Gastrocnemius medialis (tissue), 4 donors: ENCODE measurements around the gene GRIFIN. TPM values are rescaled to one million over a fixed set of nuclear protein-coding genes. Genes with fewer than 3 reads are reported as not detected.

ENCODE experiments used
- ATAC-seq, 2 donors: fragments of 150-250 bp; one replicate each; pipeline ENCODE4 v1.9.1; 2016
- DNase-seq, 2 donors: peaks; one replicate each; pipeline ENCODE4 v3.0.0-alpha.2; 2019
- H3K27ac ChIP-seq, 4 donors: fragments of 200-600 bp; sonication (generic); 1 replicate in 1 of 4; 2 replicates in 3 of 4; pipeline ENCODE4 v1.5.1; 2016 to 2018; ENCODE audit warnings: mild to moderate bottlenecking in 2 of 4, moderate library complexity in 1 of 4
- H3K27me3 ChIP-seq, 3 donors: fragments of 200-600 bp; sonication (generic) in 2 of 3; 1 replicate in 1 of 3; 2 replicates in 2 of 3; pipeline versions ENCODE4 v1.5.1 to v1.6.0; 2016 to 2019; ENCODE audit warnings: mild to moderate bottlenecking in 1 of 3, moderate library complexity in 1 of 3
- H3K36me3 ChIP-seq, 2 donors: fragments of 200-600 bp; sonication (generic) in 1 of 2; one replicate each; pipeline ENCODE4 v1.5.1; 2017 to 2018
- H3K4me1 ChIP-seq, 2 donors: fragments of 200-600 bp; sonication (generic) in 1 of 2; one replicate each; pipeline ENCODE4 v1.5.1; 2016 to 2017; ENCODE audit warnings: mild to moderate bottlenecking in 2 of 2
- H3K4me3 ChIP-seq, 4 donors: fragments of 200-600 bp; sonication (generic) in 3 of 4; 1 replicate in 1 of 4; 2 replicates in 3 of 4; pipeline ENCODE4 v1.5.1; 2016 to 2019; ENCODE audit warnings: mild to moderate bottlenecking in 2 of 4
- H3K9me3 ChIP-seq, 3 donors: fragments of 200-600 bp; sonication (generic) in 2 of 3; 1 replicate in 1 of 3; 2 replicates in 2 of 3; pipeline ENCODE4 v1.5.1; 2016 to 2019
- POLR2A ChIP-seq, 2 donors: fragments of 450-650 bp; IDR thresholded peaks; one replicate each; pipeline ENCODE4 v1.6.1; 2017; ENCODE audit warnings: antibody characterized with exemption in 2 of 2, mild to moderate bottlenecking in 2 of 2, moderate library complexity in 2 of 2
- in situ Hi-C, 4 donors: fragments of 200-750 bp; cut with MboI; loops; one replicate each; pipeline versions ENCODE4 v1.15.0 to v1.8.0; 2017; ENCODE audit warnings: low sequenced_read_pairs in 4 of 4
- intact Hi-C: fragments of 100-400 bp; cut with DNase I; formaldehyde crosslinking; loops from one replicate; pipeline ENCODE4 v1.15.1; 2023; ENCODE audit warnings: low total_unique reads
- total RNA-seq, 4 donors: library from RNA; depleted of rRNA; stranded (reverse); fragments of >200 nt; gene quantifications; one replicate each; pipeline versions ENCODE4 v1.1.0 to v1.2.3, GENCODE V29; 2016
- TF ChIP-seq, protein P1 (sequence below), 5 experiments: fragments of 450-650 bp in 3 of 5; fragments of 200-600 bp in 2 of 5; sonication (generic) in 2 of 5; IDR thresholded peaks in 4 of 5; conservative IDR thresholded peaks in 1 of 5; 1 replicate in 4 of 5; 2 replicates in 1 of 5; pipeline ENCODE4 v1.5.1; 2016 to 2019; ENCODE audit warnings: antibody characterized with exemption in 5 of 5, mild to moderate bottlenecking in 3 of 5, moderate library complexity in 3 of 5

GRIFIN gene
- total RNA-seq, 4 donors from 2014 or later, result not detected

DNA sequence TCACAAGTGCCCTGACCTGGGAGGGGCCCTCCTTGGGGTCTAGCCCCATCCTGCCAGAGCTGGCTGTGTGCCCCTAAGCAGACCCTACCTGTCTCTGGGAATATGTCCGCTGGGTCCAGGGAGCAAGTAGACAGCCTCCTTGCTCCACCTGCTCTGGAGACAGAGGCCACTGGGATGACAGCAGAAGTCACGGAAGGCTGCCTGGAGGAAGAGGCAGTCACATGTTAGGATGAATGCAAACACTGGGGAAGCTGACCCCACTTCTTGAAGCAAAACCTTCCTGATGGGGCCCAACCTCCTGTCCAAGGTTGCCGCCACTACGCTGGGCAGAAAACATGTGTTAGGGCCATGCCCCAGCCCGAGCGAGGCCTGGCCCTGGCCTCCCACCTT lies 31.7 kb upstream of the GRIFIN start:
- no peaks in the 10 kb centered on the region for H3K36me3 ChIP-seq
- intact Hi-C loops, result no loop called here
- H3K4me3 ChIP-seq, result peak overlapping the region in 3 of 4 donors; percentile 1 to 37 (median 13)
- H3K4me1 ChIP-seq, result peaks cover 20 to 25% of the 10 kb centered on the region in 2 donors
- peak overlapping the region in 2 of 4 donors; percentile 41 to 57 for H3K27ac ChIP-seq
- DNase-seq (no peak), ATAC-seq (no peak)
- in situ Hi-C loops, result no loop called here
- H3K9me3 ChIP-seq, result no peaks in the 10 kb centered on the region
- no peak for TF ChIP-seq POLR2A (IDR thresholded peaks at IDR 0.05)
- TF ChIP-seq, protein P1, sequence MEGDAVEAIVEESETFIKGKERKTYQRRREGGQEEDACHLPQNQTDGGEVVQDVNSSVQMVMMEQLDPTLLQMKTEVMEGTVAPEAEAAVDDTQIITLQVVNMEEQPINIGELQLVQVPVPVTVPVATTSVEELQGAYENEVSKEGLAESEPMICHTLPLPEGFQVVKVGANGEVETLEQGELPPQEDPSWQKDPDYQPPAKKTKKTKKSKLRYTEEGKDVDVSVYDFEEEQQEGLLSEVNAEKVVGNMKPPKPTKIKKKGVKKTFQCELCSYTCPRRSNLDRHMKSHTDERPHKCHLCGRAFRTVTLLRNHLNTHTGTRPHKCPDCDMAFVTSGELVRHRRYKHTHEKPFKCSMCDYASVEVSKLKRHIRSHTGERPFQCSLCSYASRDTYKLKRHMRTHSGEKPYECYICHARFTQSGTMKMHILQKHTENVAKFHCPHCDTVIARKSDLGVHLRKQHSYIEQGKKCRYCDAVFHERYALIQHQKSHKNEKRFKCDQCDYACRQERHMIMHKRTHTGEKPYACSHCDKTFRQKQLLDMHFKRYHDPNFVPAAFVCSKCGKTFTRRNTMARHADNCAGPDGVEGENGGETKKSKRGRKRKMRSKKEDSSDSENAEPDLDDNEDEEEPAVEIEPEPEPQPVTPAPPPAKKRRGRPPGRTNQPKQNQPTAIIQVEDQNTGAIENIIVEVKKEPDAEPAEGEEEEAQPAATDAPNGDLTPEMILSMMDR (IDR thresholded peaks at IDR 0.05 in 4 of 5, conservative IDR thresholded peaks at IDR 0.05 in 1 of 5), result no peak
- no peaks in the 10 kb centered on the region for H3K27me3 ChIP-seq

DNA sequence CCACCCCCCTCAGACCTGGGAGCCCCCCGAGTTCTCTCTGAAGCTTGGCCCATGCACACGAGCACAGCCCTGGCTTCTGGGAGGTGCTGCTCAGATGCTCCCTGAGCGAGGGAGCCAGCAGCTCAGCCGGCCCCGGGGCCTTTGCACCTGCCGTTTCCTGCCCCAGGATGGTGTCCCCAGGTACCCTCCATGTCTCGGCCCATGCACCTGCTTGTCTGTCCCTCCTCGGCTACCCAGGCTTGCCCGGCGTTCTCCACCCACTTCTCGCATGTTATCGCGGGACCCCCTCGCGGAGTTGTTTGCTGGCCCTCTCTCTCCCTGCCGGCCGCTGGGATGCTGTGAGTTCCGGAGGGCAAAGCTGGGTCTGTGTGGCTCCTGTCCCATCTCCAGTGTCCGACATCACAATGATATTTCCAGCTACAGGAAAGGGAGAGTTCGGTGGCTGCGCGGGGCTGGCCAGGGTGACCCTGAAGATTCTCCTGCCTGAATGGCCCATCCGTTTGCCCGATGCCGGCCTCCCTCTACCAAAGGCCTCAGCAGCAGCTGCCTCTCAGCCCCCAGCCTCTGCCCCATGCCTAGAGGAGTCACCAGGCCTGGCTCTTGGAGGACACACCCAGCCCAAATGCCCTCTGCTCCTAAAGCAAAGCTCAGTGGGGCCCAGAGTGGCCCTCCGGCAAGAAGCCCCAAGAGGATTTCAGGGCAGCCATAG lies 31.2 kb upstream of the GRIFIN start:
- no peak overlapping the region for H3K27ac ChIP-seq
- H3K4me1 ChIP-seq, result peaks cover 20 to 25% of the 10 kb centered on the region in 2 donors
- TF ChIP-seq, protein P1 (IDR thresholded peaks at IDR 0.05 in 4 of 5, conservative IDR thresholded peaks at IDR 0.05 in 1 of 5), result no peak
- TF ChIP-seq POLR2A (IDR thresholded peaks at IDR 0.05), result no peak
- H3K36me3 ChIP-seq, result no peaks in the 10 kb centered on the region
- no peaks in the 10 kb centered on the region for H3K9me3 ChIP-seq
- ATAC-seq (no peak), DNase-seq (no peak)
- H3K27me3 ChIP-seq, result peaks cover 0 to 2% (median 0%) of the 10 kb centered on the region in 3 donors
- no peak overlapping the region for H3K4me3 ChIP-seq
- in situ Hi-C loops (no loop called here), intact Hi-C loops (no loop called here)

DNA sequence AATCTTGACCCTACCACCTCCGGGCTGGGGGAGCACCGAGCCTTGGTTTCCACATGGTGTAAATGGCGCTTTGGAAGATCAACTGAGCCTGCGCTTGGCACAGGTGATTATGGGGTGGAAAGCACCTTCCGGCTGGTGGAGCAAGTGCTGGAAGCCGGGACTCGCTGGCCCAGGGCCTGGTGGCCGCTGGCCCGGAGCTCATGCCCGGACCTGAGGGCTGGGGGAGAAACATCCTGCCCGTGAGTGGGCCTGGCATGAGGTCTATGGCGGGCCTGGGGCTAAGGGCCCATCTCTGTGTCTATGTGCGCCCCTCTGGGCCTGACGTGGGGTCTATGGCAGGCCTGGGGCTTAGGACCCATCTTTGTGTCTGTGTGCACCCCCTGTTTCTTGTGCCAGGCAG lies 29.2 kb upstream of the GRIFIN start:
- Histone ChIP-seq H3K36me3 (no peaks in the 10 kb centered on the region), H3K4me1 (peaks cover 20 to 25% of the 10 kb centered on the region in 2 donors), H3K9me3 (no peaks in the 10 kb centered on the region), H3K27me3 (peaks cover 0 to 3% (median 0%) of the 10 kb centered on the region in 3 donors), H3K27ac (no peak overlapping the region), H3K4me3 (no peak overlapping the region)
- no peak for ATAC-seq
- no peak for DNase-seq
- intact Hi-C loops (no loop called here), in situ Hi-C loops (no loop called here)
- TF ChIP-seq POLR2A (IDR thresholded peaks at IDR 0.05), result no peak
- TF ChIP-seq, protein P1 (IDR thresholded peaks at IDR 0.05 in 4 of 5, conservative IDR thresholded peaks at IDR 0.05 in 1 of 5), result no peak

DNA sequence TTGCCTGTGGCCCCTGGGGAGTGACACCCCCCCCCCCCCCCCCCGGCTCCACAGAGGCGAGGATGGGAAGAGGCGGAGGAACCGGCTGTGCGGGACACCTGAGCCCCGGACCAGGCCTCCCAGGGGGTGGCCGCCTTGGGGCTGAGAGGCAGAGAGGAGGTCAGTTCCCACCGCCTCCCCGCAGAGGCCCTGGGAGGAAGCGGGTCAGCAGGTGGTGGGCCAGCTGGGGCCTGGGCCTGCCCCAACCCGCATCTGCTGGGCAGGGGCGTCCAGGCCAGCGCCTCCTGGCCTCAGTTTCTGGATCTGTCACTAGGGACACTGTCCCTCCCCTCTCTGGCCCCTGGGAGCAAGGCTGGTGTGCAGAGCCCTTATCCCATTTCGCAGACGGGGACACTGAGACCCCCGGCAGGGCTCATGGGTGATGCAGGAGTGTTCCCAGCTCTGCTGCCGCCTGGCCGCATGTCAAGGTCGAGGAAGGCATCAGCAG lies 28.7 kb upstream of the GRIFIN start:
- Histone ChIP-seq H3K36me3 (no peaks in the 10 kb centered on the region), H3K4me3 (no peak overlapping the region), H3K27ac (no peak overlapping the region), H3K4me1 (peaks cover 20 to 25% of the 10 kb centered on the region in 2 donors), H3K9me3 (no peaks in the 10 kb centered on the region), H3K27me3 (peaks cover 0 to 3% (median 0%) of the 10 kb centered on the region in 3 donors)
- DNase-seq, result no peak
- ATAC-seq, result no peak
- intact Hi-C loops (no loop called here), in situ Hi-C loops (no loop called here)
- TF ChIP-seq POLR2A (IDR thresholded peaks at IDR 0.05), result no peak
- TF ChIP-seq, protein P1 (IDR thresholded peaks at IDR 0.05 in 4 of 5, conservative IDR thresholded peaks at IDR 0.05 in 1 of 5), result no peak
